ENCODE data around the gene B9D1.

DNA sequence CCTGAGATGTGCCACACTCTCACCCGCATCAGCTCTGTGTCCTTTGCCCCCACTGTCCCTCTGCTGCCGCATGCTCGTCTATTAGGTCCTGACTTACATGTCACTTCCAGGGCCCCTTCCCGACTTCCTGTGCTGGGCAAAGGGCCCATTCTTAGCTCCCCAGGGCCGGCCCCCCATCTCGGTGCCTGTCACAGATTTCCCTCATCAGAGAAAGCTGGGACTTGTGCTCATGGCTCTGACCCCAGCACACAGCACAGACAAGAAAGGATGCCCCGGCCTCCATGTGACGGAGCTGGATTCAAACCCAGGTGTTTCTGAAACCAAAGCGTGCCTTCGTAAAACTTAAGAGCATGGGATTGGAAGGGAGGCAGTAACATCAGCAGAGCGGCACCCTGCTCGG is 9.9 kb upstream of the B9D1 start:
- TF ChIP-seq CTCF (IDR thresholded peaks at IDR 0.05; ENCODE audit: insufficient read depth, low read length, poor library complexity, severe bottlenecking), result no peak
- TF ChIP-seq EZH2phosphoT487 (conservative IDR thresholded peaks at IDR 0.05; ENCODE audit: low read length), result no peak

All from SU-DHL-6 (cell line).